SK-N-SH treated with all-trans-retinoic acid at 6 μM for 48 hours (cell line): Measurements from ENCODE around the gene COL4A1.

Experiments used
- ATAC-seq: fragments of 200-7000 bp; cut with Tn5 transposase; 3 replicates; pipeline ENCODE4 v1.9.1; 2020; ENCODE audit warnings: mild to moderate bottlenecking, moderate library complexity
- ARNTL ChIP-seq: fragments of 450-650 bp; formaldehyde crosslinking; IDR thresholded peaks from 2 replicates; pipeline ENCODE4 v1.5.0; 2020; ENCODE audit warnings: low read depth, mild to moderate bottlenecking, moderate library complexity, borderline replicate concordance
- BACH2 ChIP-seq: fragments of 250-450 bp; sonication (Bioruptor Pico); IDR thresholded peaks from 2 replicates; pipeline ENCODE4 v1.9.0; 2021; ENCODE audit warnings: mild to moderate bottlenecking, borderline replicate concordance
- CREB5 ChIP-seq: fragments of 250-450 bp; sonication (Bioruptor Pico); IDR thresholded peaks from 2 replicates; pipeline ENCODE4 v1.5.1; 2020; ENCODE audit warnings: low read depth, mild to moderate bottlenecking, moderate library complexity
- CSRNP3 ChIP-seq: fragments of 250-450 bp; sonication (Bioruptor Pico); IDR thresholded peaks from 2 replicates; pipeline ENCODE4 v1.5.1; 2021; ENCODE audit warnings: mild to moderate bottlenecking, moderate library complexity
- ESRRG ChIP-seq: fragments of 250-450 bp; sonication (Bioruptor Pico); IDR thresholded peaks from 2 replicates; pipeline ENCODE4 v1.6.1; 2021; ENCODE audit warnings: mild to moderate bottlenecking
- ISL1 ChIP-seq: fragments of 250-450 bp; sonication (Bioruptor Pico); IDR thresholded peaks from 2 replicates; pipeline ENCODE4 v2.1.2; 2022; ENCODE audit warnings: mild to moderate bottlenecking, moderate library complexity
- OSR1 ChIP-seq: fragments of 250-450 bp; sonication (Bioruptor Pico); IDR thresholded peaks from 2 replicates; pipeline ENCODE4 v1.8.0; 2022; ENCODE audit warnings: moderate library complexity, mild to moderate bottlenecking, inconsistent platforms
- PATZ1 ChIP-seq: fragments of 250-450 bp; sonication (Bioruptor Pico); IDR thresholded peaks from 2 replicates; pipeline ENCODE4 v1.8.0; 2020; ENCODE audit warnings: mild to moderate bottlenecking, moderate library complexity, borderline replicate concordance
- POU6F1 ChIP-seq: fragments of 250-450 bp; sonication (Bioruptor Pico); IDR thresholded peaks from 2 replicates; pipeline ENCODE4 v1.8.0; 2021; ENCODE audit warnings: low read depth, mild to moderate bottlenecking, moderate library complexity, borderline replicate concordance
- PPARA ChIP-seq: fragments of 250-450 bp; sonication (Bioruptor Pico); IDR thresholded peaks from 2 replicates; pipeline ENCODE4 v1.5.0; 2020; ENCODE audit warnings: mild to moderate bottlenecking, borderline replicate concordance
- RARB ChIP-seq: fragments of 250-450 bp; sonication (Bioruptor Pico); IDR thresholded peaks from 2 replicates; pipeline ENCODE4 v1.8.0; 2021; ENCODE audit warnings: mild to moderate bottlenecking, moderate library complexity
- SNAI2 ChIP-seq: fragments of 250-450 bp; sonication (Bioruptor Pico); IDR thresholded peaks from 2 replicates; pipeline ENCODE4 v1.5.0; 2020; ENCODE audit warnings: mild to moderate bottlenecking, moderate library complexity
- TOX ChIP-seq: fragments of 250-450 bp; sonication (Bioruptor Pico); IDR thresholded peaks from 2 replicates; pipeline ENCODE4 v1.8.0; 2021; ENCODE audit warnings: mild to moderate bottlenecking, moderate library complexity, borderline replicate concordance
- TSHZ2 ChIP-seq: fragments of 250-450 bp; sonication (Bioruptor Pico); IDR thresholded peaks from 2 replicates; pipeline ENCODE4 v1.5.0; 2020; ENCODE audit warnings: mild to moderate bottlenecking, moderate library complexity
- ZC3H10 ChIP-seq: fragments of 250-450 bp; sonication (Bioruptor Pico); IDR thresholded peaks from 2 replicates; pipeline ENCODE4 v1.5.1; 2021; ENCODE audit warnings: mild to moderate bottlenecking, moderate library complexity
- ZFP30 ChIP-seq: fragments of 450-650 bp; formaldehyde crosslinking; IDR thresholded peaks from 2 replicates; pipeline ENCODE4 v1.5.0; 2022; ENCODE audit warnings: mild to moderate bottlenecking, moderate library complexity
- ZNF565 ChIP-seq: fragments of 450-650 bp; formaldehyde crosslinking; conservative IDR thresholded peaks from 2 replicates; pipeline ENCODE4 v1.5.0; 2020; ENCODE audit warnings: low read depth, mild to moderate bottlenecking, moderate library complexity
- ZNF70 ChIP-seq: fragments of 450-650 bp; formaldehyde crosslinking; IDR thresholded peaks from 2 replicates; pipeline ENCODE4 v1.5.0; 2020; ENCODE audit warnings: mild to moderate bottlenecking, moderate library complexity
- ZNF8 ChIP-seq: fragments of 450-650 bp; formaldehyde crosslinking; IDR thresholded peaks from 2 replicates; pipeline ENCODE4 v1.5.0; 2020; ENCODE audit warnings: mild to moderate bottlenecking, moderate library complexity

The COL4A1 gene

GRCh38 chr13:110271313-110271712 lies 35.6 kb downstream of the COL4A1 start:
- ATAC-seq, result no peak
- TF ChIP-seq ZNF8 (CRISPR knock-in tag) (no peak), ARNTL (CRISPR knock-in tag) (no peak), ZNF565 (CRISPR knock-in tag) (no peak), SNAI2 (CRISPR knock-in tag) (no peak), ESRRG (CRISPR knock-in tag) (no peak), RARB (CRISPR knock-in tag) (no peak), PPARA (CRISPR knock-in tag) (no peak), OSR1 (CRISPR knock-in tag) (no peak), TOX (CRISPR knock-in tag) (no peak), PATZ1 (no peak), ZFP30 (CRISPR knock-in tag) (no peak), ISL1 (CRISPR knock-in tag) (no peak), CREB5 (CRISPR knock-in tag) (no peak), BACH2 (CRISPR knock-in tag) (no peak), ZC3H10 (CRISPR knock-in tag) (no peak), TSHZ2 (CRISPR knock-in tag) (no peak), ZNF70 (CRISPR knock-in tag) (no peak), CSRNP3 (no peak)

- TF ChIP-seq POU6F1 (no peak), PATZ1 (no peak), RARB (CRISPR knock-in tag) (no peak), ZNF565 (CRISPR knock-in tag) (no peak), ISL1 (CRISPR knock-in tag) (no peak), ESRRG (CRISPR knock-in tag) (no peak), ZC3H10 (CRISPR knock-in tag) (no peak), TSHZ2 (CRISPR knock-in tag) (no peak), OSR1 (CRISPR knock-in tag) (no peak)
- no peak for ATAC-seq
Observed at GRCh38 chr13:110270507-110270906, 36.5 kb downstream of the COL4A1 start.
